ENCODE measurements around the gene APCDD1L.

DNA sequence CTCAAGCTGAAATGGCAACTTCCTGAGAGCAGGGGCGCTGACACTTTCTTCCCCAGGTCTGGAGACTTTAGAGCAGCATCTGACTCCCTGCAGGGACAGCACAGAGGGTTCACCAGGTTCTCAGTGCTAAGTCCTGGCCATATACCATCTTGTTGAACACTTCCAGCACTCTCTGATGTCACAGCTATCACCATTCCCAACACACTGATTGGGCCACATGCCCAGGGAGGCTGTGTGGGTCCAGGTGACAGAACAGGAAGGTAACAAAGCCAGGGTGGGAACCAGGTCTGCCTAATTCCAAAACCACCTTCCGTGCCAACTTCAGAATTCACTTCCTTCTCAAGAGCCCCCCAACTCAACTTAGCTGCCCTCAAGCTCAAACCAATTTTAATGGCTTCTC, 4.3 kb downstream of the APCDD1L start:
- TF ChIP-seq POLR2A (IDR thresholded peaks at IDR 0.05; ENCODE audit: low read depth, low read length) (no peak), TAF1 (IDR thresholded peaks at IDR 0.05; ENCODE audit: borderline replicate concordance, low read depth, low read length) (no peak)

All from GM12892 (cell line).